ENCODE measurements around the gene TCEAL9.

GRCh38 chrX:103376118-103376978 is 20.0 kb downstream of the TCEAL9 start, which contains the start of gene BEX3:
- no peak for TF ChIP-seq CTCF (IDR thresholded peaks at IDR 0.05)
- no peak for TF ChIP-seq POLR2A (IDR thresholded peaks at IDR 0.05)
- peak in 1 of 3 donors; percentile 43 for TF ChIP-seq POLR2AphosphoS5 (IDR thresholded peaks at IDR 0.05)

Data from breast epithelium (tissue), 3 donors.